HEK293 (cell line): Measurements from ENCODE around the gene HDAC7.
A peak's percentile ranks its signal among the peaks of the same experiment; 100 is the strongest.

Source experiments
- TF ChIP-seq, protein P1 (sequence below): fragments of 450-650 bp; formaldehyde crosslinking; IDR thresholded peaks from 2 replicates; pipeline ENCODE4; 2016; ENCODE audit warnings: missing biosample characterization, missing genetic modification characterization
- TF ChIP-seq, protein P2 (sequence below): fragments of 450-650 bp; formaldehyde crosslinking; IDR thresholded peaks from 2 replicates; pipeline ENCODE4 v1.5.1; 2016; ENCODE audit warnings: missing biosample characterization, missing genetic modification characterization

DNA sequence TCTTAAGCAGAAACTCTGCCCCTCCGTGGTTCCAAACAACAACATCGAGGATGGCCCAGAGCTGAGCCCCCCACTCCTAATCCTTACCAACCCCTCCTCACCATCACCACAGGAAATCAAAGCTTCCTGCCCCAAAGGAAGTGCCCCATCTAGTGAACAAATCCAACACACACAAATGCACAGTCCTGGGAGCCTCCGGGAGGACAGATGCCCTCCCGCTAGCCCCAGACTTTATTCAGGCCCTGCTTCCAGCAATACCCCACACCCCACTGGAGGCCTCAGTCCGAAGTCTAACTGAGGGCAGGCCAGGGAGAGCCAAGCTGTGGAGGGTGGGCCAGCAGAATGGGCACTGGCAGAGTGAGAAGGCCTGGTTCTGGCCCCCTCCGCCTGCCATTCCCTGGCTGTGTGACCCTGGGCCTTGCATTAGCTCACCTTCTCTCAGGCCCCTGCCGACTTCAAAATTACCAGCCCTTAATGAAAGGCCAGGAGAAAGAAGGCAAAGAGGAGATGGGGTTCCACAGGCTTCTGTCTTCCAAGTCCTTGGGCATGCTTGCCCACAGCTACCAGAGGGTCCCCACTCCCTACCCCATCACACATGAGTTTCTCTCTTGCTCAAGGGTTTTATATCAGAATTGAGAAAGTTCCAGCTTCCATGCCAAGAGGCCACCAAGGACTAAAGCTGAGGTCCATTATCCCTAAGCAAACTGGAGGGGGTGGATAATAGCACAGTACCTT lies 2.3 kb downstream of the HDAC7 start:
- TF ChIP-seq, protein P1, sequence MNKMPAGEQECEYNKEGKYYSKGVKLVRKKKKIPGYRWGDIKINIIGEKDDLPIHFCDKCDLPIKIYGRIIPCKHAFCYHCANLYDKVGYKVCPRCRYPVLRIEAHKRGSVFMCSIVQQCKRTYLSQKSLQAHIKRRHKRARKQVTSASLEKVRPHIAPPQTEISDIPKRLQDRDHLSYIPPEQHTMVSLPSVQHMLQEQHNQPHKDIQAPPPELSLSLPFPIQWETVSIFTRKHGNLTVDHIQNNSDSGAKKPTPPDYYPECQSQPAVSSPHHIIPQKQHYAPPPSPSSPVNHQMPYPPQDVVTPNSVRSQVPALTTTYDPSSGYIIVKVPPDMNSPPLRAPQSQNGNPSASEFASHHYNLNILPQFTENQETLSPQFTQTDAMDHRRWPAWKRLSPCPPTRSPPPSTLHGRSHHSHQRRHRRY, result no peak
- TF ChIP-seq, protein P2, sequence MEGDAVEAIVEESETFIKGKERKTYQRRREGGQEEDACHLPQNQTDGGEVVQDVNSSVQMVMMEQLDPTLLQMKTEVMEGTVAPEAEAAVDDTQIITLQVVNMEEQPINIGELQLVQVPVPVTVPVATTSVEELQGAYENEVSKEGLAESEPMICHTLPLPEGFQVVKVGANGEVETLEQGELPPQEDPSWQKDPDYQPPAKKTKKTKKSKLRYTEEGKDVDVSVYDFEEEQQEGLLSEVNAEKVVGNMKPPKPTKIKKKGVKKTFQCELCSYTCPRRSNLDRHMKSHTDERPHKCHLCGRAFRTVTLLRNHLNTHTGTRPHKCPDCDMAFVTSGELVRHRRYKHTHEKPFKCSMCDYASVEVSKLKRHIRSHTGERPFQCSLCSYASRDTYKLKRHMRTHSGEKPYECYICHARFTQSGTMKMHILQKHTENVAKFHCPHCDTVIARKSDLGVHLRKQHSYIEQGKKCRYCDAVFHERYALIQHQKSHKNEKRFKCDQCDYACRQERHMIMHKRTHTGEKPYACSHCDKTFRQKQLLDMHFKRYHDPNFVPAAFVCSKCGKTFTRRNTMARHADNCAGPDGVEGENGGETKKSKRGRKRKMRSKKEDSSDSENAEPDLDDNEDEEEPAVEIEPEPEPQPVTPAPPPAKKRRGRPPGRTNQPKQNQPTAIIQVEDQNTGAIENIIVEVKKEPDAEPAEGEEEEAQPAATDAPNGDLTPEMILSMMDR (tag by site-specific recombination), result peak; percentile 71
